ENCODE data around the gene WNK2. TPM values are rescaled to one million over a fixed set of nuclear protein-coding genes. Genes with fewer than 3 reads are reported as not detected.

WNK2 gene
- total RNA-seq, 1 donor from 2014 or later = 1.9 TPM

- Histone ChIP-seq H3K4me1 (ENCODE audit: insufficient read depth, low read length) (no peaks in the 10 kb centered on the region), H3K79me2 (ENCODE audit: insufficient read depth, low read length) (no peaks in the 10 kb centered on the region), H3K4me3 (ENCODE audit: insufficient read depth, low read depth, low read length) (no peak overlapping the region), H3K9ac (ENCODE audit: low read length) (no peak overlapping the region), H3K27me3 (ENCODE audit: insufficient read depth, low read length) (no peaks in the 10 kb centered on the region), H3K9me3 (ENCODE audit: insufficient read depth, low read depth, low read length) (no peaks in the 10 kb centered on the region), H3K4me2 (ENCODE audit: low read length) (no peak overlapping the region), H4K20me1 (ENCODE audit: insufficient read depth, low read length) (no peaks in the 10 kb centered on the region), H2AFZ (ENCODE audit: low read depth, low read length) (no peak overlapping the region), H3K36me3 (ENCODE audit: insufficient read depth, low read length) (no peaks in the 10 kb centered on the region), H3K27ac (ENCODE audit: low read depth, low read length) (no peak overlapping the region)
- Mint-ChIP-seq H3K4me1 (ENCODE audit: low read depth, unreplicated experiment) (peaks cover 2% of the 10 kb centered on the region), H3K9me3 (ENCODE audit: unreplicated experiment) (no peaks in the 10 kb centered on the region), H3K36me3 (ENCODE audit: low read depth, unreplicated experiment) (peaks cover 3% of the 10 kb centered on the region), H3K27ac (ENCODE audit: unreplicated experiment) (no peak overlapping the region), H3K4me3 (ENCODE audit: unreplicated experiment) (no peak overlapping the region), H3K27me3 (ENCODE audit: low read depth, unreplicated experiment) (peaks cover 54% of the 10 kb centered on the region)
- DNase-seq (ENCODE audit: low read depth) (no peak), FAIRE-seq (no peak)
- TF ChIP-seq CTCF (IDR thresholded peaks at IDR 0.05; ENCODE audit: insufficient read depth, low read depth, low read length) (no peak), EZH2 (IDR thresholded peaks at IDR 0.05; ENCODE audit: insufficient read depth, low read length) (no peak)
Observed at GRCh38 chr9:93246111-93246510, 62.2 kb downstream of the WNK2 start.

- H3K27me3 ChIP-seq (ENCODE audit: insufficient read depth, low read length) = no peaks in the 10 kb centered on the region
- no peak overlapping the region for H3K4me3 ChIP-seq (ENCODE audit: insufficient read depth, low read depth, low read length)
- FAIRE-seq (no peak), DNase-seq (ENCODE audit: low read depth) (no peak)
- H3K4me2 ChIP-seq (ENCODE audit: low read length) = no peak overlapping the region
- no peaks in the 10 kb centered on the region for H3K4me1 ChIP-seq (ENCODE audit: insufficient read depth, low read length)
- no peak for TF ChIP-seq EZH2 (IDR thresholded peaks at IDR 0.05; ENCODE audit: insufficient read depth, low read length)
- no peak for TF ChIP-seq CTCF (IDR thresholded peaks at IDR 0.05; ENCODE audit: insufficient read depth, low read depth, low read length)
- Mint-ChIP-seq H3K27me3 (ENCODE audit: low read depth, unreplicated experiment) (peaks cover 50% of the 10 kb centered on the region), H3K4me1 (ENCODE audit: low read depth, unreplicated experiment) (peaks cover 2% of the 10 kb centered on the region), H3K4me3 (ENCODE audit: unreplicated experiment) (no peak overlapping the region), H3K36me3 (ENCODE audit: low read depth, unreplicated experiment) (peaks cover 3% of the 10 kb centered on the region), H3K9me3 (ENCODE audit: unreplicated experiment) (no peaks in the 10 kb centered on the region), H3K27ac (ENCODE audit: unreplicated experiment) (no peak overlapping the region)
- no peaks in the 10 kb centered on the region for H3K9me3 ChIP-seq (ENCODE audit: insufficient read depth, low read depth, low read length)
- H3K79me2 ChIP-seq (ENCODE audit: insufficient read depth, low read length) = no peaks in the 10 kb centered on the region
- H3K27ac ChIP-seq (ENCODE audit: low read depth, low read length) = no peak overlapping the region
- H4K20me1 ChIP-seq (ENCODE audit: insufficient read depth, low read length) = no peaks in the 10 kb centered on the region
- no peak overlapping the region for H2AFZ ChIP-seq (ENCODE audit: low read depth, low read length)
- no peaks in the 10 kb centered on the region for H3K36me3 ChIP-seq (ENCODE audit: insufficient read depth, low read length)
- no peak overlapping the region for H3K9ac ChIP-seq (ENCODE audit: low read length)
Observed at GRCh38 chr9:93246526-93246925, 62.6 kb downstream of the WNK2 start.

GRCh38 chr9:93247099-93247865 is 63.3 kb downstream of the WNK2 start:
- no peak overlapping the region for H3K9ac ChIP-seq (ENCODE audit: low read length)
- peaks cover 2% of the 10 kb centered on the region for H3K4me1 Mint-ChIP-seq (ENCODE audit: low read depth, unreplicated experiment)
- no peaks in the 10 kb centered on the region for H3K9me3 Mint-ChIP-seq (ENCODE audit: unreplicated experiment)
- H3K27me3 Mint-ChIP-seq (ENCODE audit: low read depth, unreplicated experiment) = peaks cover 49% of the 10 kb centered on the region
- H3K4me2 ChIP-seq (ENCODE audit: low read length) = no peak overlapping the region
- H3K4me3 Mint-ChIP-seq (ENCODE audit: unreplicated experiment) = no peak overlapping the region
- H3K4me3 ChIP-seq (ENCODE audit: insufficient read depth, low read depth, low read length) = no peak overlapping the region
- H3K27me3 ChIP-seq (ENCODE audit: insufficient read depth, low read length) = no peaks in the 10 kb centered on the region
- H3K79me2 ChIP-seq (ENCODE audit: insufficient read depth, low read length) = no peaks in the 10 kb centered on the region
- H3K4me1 ChIP-seq (ENCODE audit: insufficient read depth, low read length) = no peaks in the 10 kb centered on the region
- H3K36me3 Mint-ChIP-seq (ENCODE audit: low read depth, unreplicated experiment) = peaks cover 3% of the 10 kb centered on the region
- DNase-seq (ENCODE audit: low read depth) (no peak), FAIRE-seq (no peak)
- no peak overlapping the region for H3K27ac Mint-ChIP-seq (ENCODE audit: unreplicated experiment)
- no peaks in the 10 kb centered on the region for H4K20me1 ChIP-seq (ENCODE audit: insufficient read depth, low read length)
- no peaks in the 10 kb centered on the region for H3K9me3 ChIP-seq (ENCODE audit: insufficient read depth, low read depth, low read length)
- no peaks in the 10 kb centered on the region for H3K36me3 ChIP-seq (ENCODE audit: insufficient read depth, low read length)
- no peak overlapping the region for H2AFZ ChIP-seq (ENCODE audit: low read depth, low read length)
- no peak for TF ChIP-seq CTCF (IDR thresholded peaks at IDR 0.05; ENCODE audit: insufficient read depth, low read depth, low read length)
- TF ChIP-seq EZH2 (IDR thresholded peaks at IDR 0.05; ENCODE audit: insufficient read depth, low read length) = no peak
- H3K27ac ChIP-seq (ENCODE audit: low read depth, low read length) = no peak overlapping the region
